ENCODE results near the gene PDCL2.

DNA sequence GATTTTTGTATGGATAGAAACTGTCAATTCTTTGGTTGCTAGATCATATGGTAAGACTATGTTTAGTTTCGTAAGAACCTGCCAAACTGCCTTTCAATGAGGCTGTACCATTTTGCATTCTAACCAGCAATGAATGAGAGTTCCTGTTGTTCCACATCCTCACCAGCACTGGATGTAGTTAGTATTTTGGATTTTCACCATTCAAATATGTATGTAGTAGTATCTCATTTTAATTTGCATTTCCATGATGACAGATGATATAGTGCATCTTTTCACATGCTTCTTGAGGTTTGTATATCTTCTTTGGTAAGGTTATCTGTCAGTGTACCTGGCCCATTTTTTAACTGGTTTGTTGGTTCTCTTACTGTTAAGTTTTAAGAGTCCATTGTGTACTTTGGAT is 80.0 kb downstream of the PDCL2 start:
- TF ChIP-seq EP300 (IDR thresholded peaks at IDR 0.05) (no peak), POLR2A (IDR thresholded peaks at IDR 0.05) (no peak), CTCF (IDR thresholded peaks at IDR 0.05) (no peak), POLR2AphosphoS5 (IDR thresholded peaks at IDR 0.05) (no peak)

Measured in suprapubic skin (tissue), 4 donors.